Endodermal cell (in vitro differentiated cells): ENCODE results near the gene SDK2. TPM values are rescaled to one million over a fixed set of nuclear protein-coding genes. Genes with fewer than 3 reads are reported as not detected.

ENCODE experiments used
- DNase-seq: peaks from one replicate; pipeline ENCODE4 v3.0.0-alpha.2; 2017
- H3K27ac ChIP-seq: 2 replicates; pipeline ENCODE4 v1.5.1; 2013; ENCODE audit warnings: mild to moderate bottlenecking, low read depth, low read length, moderate library complexity
- H3K27me3 ChIP-seq: 2 replicates; pipeline ENCODE4 v1.6.1; 2013; ENCODE audit warnings: mild to moderate bottlenecking, low read length, moderate library complexity; ENCODE audit not compliant: insufficient read depth, control insufficient read depth, poor library complexity, severe bottlenecking
- H3K36me3 ChIP-seq: 2 replicates; pipeline ENCODE4 v1.7.0; 2013; ENCODE audit warnings: mild to moderate bottlenecking, low read length, moderate library complexity; ENCODE audit not compliant: control insufficient read depth, insufficient read depth
- H3K4me1 ChIP-seq: one replicate; pipeline ENCODE4 v1.7.0; 2013; ENCODE audit warnings: low read length; ENCODE audit not compliant: control insufficient read depth, insufficient read depth
- H3K4me3 ChIP-seq: 2 replicates; pipeline ENCODE4 v1.5.1; 2013; ENCODE audit warnings: mild to moderate bottlenecking, low read length, moderate library complexity
- H3K9ac ChIP-seq: 2 replicates; pipeline ENCODE4 v1.6.1; 2013; ENCODE audit warnings: mild to moderate bottlenecking, low read length, moderate library complexity; ENCODE audit not compliant: poor library complexity, severe bottlenecking; ENCODE audit errors: extremely low read depth
- H3K9me3 ChIP-seq: 2 replicates; pipeline ENCODE4 v1.6.1; 2013; ENCODE audit warnings: mild to moderate bottlenecking, low read length, moderate library complexity; ENCODE audit not compliant: control insufficient read depth
- H3K27ac Mint-ChIP-seq: 2 replicates; pipeline ENCODE4 v1.8.0; 2020; ENCODE audit warnings: mixed read lengths
- H3K27me3 Mint-ChIP-seq: 2 replicates; pipeline ENCODE4 v1.8.0; 2021; ENCODE audit warnings: mild to moderate bottlenecking, mixed read lengths; ENCODE audit not compliant: insufficient read depth
- H3K36me3 Mint-ChIP-seq: 2 replicates; pipeline ENCODE4 v1.8.0; 2020; ENCODE audit warnings: low read depth, mixed read lengths
- H3K4me1 Mint-ChIP-seq: 2 replicates; pipeline ENCODE4 v1.8.0; 2020; ENCODE audit warnings: mixed read lengths
- H3K4me3 Mint-ChIP-seq: 2 replicates; pipeline ENCODE4 v1.8.0; 2020; ENCODE audit warnings: mild to moderate bottlenecking, moderate library complexity, mixed read lengths
- H3K9me3 Mint-ChIP-seq: 2 replicates; pipeline ENCODE4 v1.8.0; 2020; ENCODE audit warnings: mild to moderate bottlenecking, mixed read lengths
- CTCF ChIP-seq: fragments of 200-600 bp; sonication (generic); conservative IDR thresholded peaks from 2 replicates; pipeline ENCODE4 v1.5.0; 2021; ENCODE audit warnings: antibody characterized with exemption, mild to moderate bottlenecking
- WGBS, 2 experiments: methylation state at CpG; one replicate each; pipeline versions ENCODE4 v1.1.5 to v1.1.7; 2013; ENCODE audit warnings: missing lambda C conversion rate in 2 of 2, mixed read lengths in 1 of 2; ENCODE audit not compliant: insufficient coverage in 1 of 2, insufficient read length in 1 of 2; 5-methylcytosine and 5-hydroxymethylcytosine counted together
- total RNA-seq, 2 donors: library from RNA; stranded (reverse); fragmentation: NEBNext Ultra II Directional in 1 of 2; extraction: Animal tissue kit (Norgen Biotek cat#: 25700) in 1 of 2; gene quantifications; 2 replicates in 1 of 2; 3 replicates in 1 of 2; pipeline ENCODE4 v1.2.1, GENCODE V29; 2021

SDK2 gene
- total RNA-seq, 2 donors from 2014 or later = 5.9 to 7.0 TPM

GRCh38 chr17:73380439-73381106 is 263.7 kb downstream of the SDK2 start:
- Mint-ChIP-seq H3K27ac (no peak overlapping the region), H3K9me3 (no peaks in the 10 kb centered on the region), H3K4me3 (no peak overlapping the region), H3K36me3 (peaks cover 11% of the 10 kb centered on the region), H3K27me3 (no peaks in the 10 kb centered on the region), H3K4me1 (peaks cover 1% of the 10 kb centered on the region)
- no peaks in the 10 kb centered on the region for H3K27me3 ChIP-seq
- DNase-seq = no peak
- H3K36me3 ChIP-seq = no peaks in the 10 kb centered on the region
- WGBS, 2 experiments = 85% methylated on average over 11 to 28 of the region's 29 CpGs
- no peak for TF ChIP-seq CTCF
- no peaks in the 10 kb centered on the region for H3K9me3 ChIP-seq
- H3K27ac ChIP-seq = no peak overlapping the region
- no peaks in the 10 kb centered on the region for H3K4me1 ChIP-seq
- H3K9ac ChIP-seq = no peak overlapping the region
- H3K4me3 ChIP-seq = no peak overlapping the region

- no peaks in the 10 kb centered on the region for H3K27me3 Mint-ChIP-seq
- no peak for DNase-seq
- Histone ChIP-seq H3K4me1 (no peaks in the 10 kb centered on the region), H3K9ac (no peak overlapping the region), H3K36me3 (no peaks in the 10 kb centered on the region), H3K27me3 (no peaks in the 10 kb centered on the region), H3K27ac (no peak overlapping the region), H3K9me3 (no peaks in the 10 kb centered on the region), H3K4me3 (no peak overlapping the region)
- TF ChIP-seq CTCF = no peak
- peaks cover 1% of the 10 kb centered on the region for H3K4me1 Mint-ChIP-seq
- H3K36me3 Mint-ChIP-seq = peaks cover 7% of the 10 kb centered on the region
- 89 to 98% methylated on average over 5 to 8 of the region's 8 CpGs for WGBS, 2 experiments
- no peak overlapping the region for H3K4me3 Mint-ChIP-seq
- H3K27ac Mint-ChIP-seq = no peak overlapping the region
- H3K9me3 Mint-ChIP-seq = no peaks in the 10 kb centered on the region
Observed at GRCh38 chr17:73379826-73380225, 264.4 kb downstream of the SDK2 start.

- Histone ChIP-seq H3K4me1 (no peaks in the 10 kb centered on the region), H3K9ac (no peak overlapping the region), H3K4me3 (no peak overlapping the region), H3K36me3 (no peaks in the 10 kb centered on the region), H3K27me3 (no peaks in the 10 kb centered on the region), H3K27ac (no peak overlapping the region), H3K9me3 (no peaks in the 10 kb centered on the region)
- TF ChIP-seq CTCF = no peak
- no peak for DNase-seq
- Mint-ChIP-seq H3K9me3 (no peaks in the 10 kb centered on the region), H3K36me3 (peaks cover 2% of the 10 kb centered on the region), H3K27ac (no peak overlapping the region), H3K4me1 (peaks cover 1% of the 10 kb centered on the region), H3K4me3 (no peak overlapping the region), H3K27me3 (no peaks in the 10 kb centered on the region)
- 92 to 97% methylated on average over 6 to 20 of the region's 20 CpGs for WGBS, 2 experiments
Observed at GRCh38 chr17:73378974-73379470, 265.2 kb downstream of the SDK2 start.
